MM.1S (cell line): Measurements from ENCODE around the gene NUP153.

Experiments
- CTCF ChIP-seq: fragments of 300-600 bp; sonication (generic); IDR thresholded peaks from 2 replicates; pipeline ENCODE4 v1.5.1; 2016; ENCODE audit warnings: antibody characterized with exemption, low read length, mixed read lengths
- EZH2 ChIP-seq: fragments of 300-600 bp; sonication (generic); optimal IDR thresholded peaks from 2 replicates; pipeline ENCODE3; 2017; ENCODE audit warnings: low read depth, mild to moderate bottlenecking, antibody characterized with exemption, low read length, mixed read lengths

GRCh38 chr6:17648745-17649144, 58.0 kb downstream of the NUP153 start:
- TF ChIP-seq EZH2 (no peak), CTCF (no peak)
